ENCODE data around the gene ZNF358.

Gene ZNF358

DNA sequence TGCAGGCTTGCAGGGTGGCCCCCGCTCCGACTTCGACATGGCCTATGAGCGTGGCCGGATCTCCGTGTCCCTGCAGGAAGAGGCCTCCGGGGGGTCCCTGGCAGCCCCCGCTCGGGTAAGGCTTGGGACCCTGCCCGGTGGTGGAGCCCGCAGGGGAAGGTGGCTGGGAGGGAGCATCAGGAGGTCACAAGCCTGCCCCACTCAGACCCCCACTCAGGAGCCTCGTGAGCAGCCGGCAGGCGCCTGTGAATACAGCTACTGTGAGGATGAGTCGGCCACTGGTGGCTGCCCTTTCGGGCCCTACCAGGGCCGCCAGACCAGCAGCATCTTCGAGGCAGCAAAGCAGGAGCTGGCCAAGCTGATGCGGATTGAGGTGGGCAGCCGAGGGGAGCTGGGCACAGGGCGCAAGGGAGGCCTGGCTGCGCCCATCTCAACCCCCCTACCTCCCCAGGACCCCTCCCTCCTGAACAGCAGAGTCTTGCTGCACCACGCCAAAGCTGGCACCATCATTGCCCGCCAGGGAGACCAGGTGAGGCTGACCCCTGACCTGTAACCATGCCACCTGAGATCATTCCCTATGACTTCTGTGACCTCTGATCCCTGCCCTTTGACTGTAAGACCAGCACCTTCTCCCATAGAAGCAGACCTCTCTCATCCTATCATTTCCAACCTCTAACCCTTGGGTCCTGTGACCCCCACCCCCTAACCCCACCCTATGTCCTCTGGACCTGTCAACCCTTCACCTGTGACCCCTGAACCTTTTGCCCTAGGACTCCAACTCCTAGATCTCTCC, 26.8 kb downstream of the ZNF358 start:
- no peak overlapping the region for H3K27ac ChIP-seq

DNA sequence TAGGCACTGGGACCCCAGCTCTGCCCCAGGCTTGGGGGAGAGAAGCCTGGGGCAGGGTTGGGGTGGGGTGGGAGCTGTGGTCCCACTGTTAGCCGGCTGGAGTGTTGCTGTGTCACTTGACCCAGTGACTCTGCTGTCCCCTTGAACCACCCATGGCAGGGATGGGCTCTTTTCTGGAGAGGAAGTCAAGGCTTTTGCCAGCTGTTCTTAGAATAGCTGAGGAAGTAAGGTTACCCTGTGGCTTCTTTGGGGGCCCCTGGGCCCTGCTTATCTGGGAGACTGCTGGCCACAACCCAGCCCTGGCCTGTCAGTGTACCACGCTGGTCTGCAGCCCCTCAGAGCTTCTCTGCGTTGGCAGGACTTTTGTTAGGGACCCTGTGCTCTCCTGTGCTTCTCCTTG, 28.7 kb downstream of the ZNF358 start:
- TF ChIP-seq ZFX (IDR thresholded peaks at IDR 0.05): no peak
- no peak for TF ChIP-seq CTCF (conservative IDR thresholded peaks at IDR 0.05)
- no peak overlapping the region for H3K27ac ChIP-seq

More for the DNA sequence above, 26.8 kb downstream of the ZNF358 start:
- TF ChIP-seq CTCF (conservative IDR thresholded peaks at IDR 0.05) (no peak), ZFX (IDR thresholded peaks at IDR 0.05) (no peak)

DNA sequence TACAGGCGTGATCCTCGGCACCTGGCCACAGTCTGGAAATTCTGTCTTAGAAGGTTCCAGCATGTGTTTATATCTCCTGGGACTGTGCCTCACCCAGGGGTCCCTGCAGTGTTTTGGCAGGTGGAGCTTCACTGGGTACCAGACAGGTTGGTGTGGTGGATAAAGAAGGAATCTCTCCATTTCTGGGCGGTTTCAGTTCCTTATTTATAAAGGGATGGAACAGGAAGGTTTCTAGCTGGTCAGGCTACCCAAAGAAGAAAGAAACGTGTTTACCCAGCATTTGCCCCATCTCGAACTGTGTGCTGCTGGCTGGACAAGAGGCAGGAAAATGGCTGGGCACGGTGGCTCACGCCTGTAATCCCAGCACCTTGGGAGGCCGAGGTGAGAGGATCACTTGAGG, 29.4 kb downstream of the ZNF358 start:
- TF ChIP-seq CTCF (conservative IDR thresholded peaks at IDR 0.05): no peak
- TF ChIP-seq ZFX (IDR thresholded peaks at IDR 0.05): no peak
- H3K27ac ChIP-seq: no peak overlapping the region

- no peak overlapping the region for H3K27ac ChIP-seq
- no peak for TF ChIP-seq ZFX (IDR thresholded peaks at IDR 0.05)
Observed at GRCh38 chr19:7545904-7546303, 30.0 kb downstream of the ZNF358 start.

DNA sequence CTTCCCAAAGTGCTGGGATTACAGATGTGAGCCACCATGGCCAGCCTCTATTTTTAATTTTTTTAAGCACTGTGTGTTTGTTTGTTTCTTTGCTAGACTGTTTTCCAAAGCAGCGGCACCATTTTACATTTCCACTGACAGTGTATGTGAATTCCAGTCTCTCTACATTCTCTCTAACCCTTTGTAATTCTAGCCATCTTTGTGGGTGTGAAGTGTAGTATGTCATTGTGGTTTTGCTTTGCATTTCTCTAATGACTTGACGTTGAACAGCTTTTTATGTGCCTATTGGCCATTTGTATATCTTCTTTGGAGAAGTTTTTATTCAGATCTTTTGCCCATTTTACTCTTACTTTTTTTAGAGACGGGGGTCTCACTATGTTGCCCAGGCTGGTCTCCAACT, 31.3 kb downstream of the ZNF358 start:
- H3K27ac ChIP-seq: no peak overlapping the region
- no peak for TF ChIP-seq ZFX (IDR thresholded peaks at IDR 0.05)
- TF ChIP-seq CTCF (conservative IDR thresholded peaks at IDR 0.05): no peak

DNA sequence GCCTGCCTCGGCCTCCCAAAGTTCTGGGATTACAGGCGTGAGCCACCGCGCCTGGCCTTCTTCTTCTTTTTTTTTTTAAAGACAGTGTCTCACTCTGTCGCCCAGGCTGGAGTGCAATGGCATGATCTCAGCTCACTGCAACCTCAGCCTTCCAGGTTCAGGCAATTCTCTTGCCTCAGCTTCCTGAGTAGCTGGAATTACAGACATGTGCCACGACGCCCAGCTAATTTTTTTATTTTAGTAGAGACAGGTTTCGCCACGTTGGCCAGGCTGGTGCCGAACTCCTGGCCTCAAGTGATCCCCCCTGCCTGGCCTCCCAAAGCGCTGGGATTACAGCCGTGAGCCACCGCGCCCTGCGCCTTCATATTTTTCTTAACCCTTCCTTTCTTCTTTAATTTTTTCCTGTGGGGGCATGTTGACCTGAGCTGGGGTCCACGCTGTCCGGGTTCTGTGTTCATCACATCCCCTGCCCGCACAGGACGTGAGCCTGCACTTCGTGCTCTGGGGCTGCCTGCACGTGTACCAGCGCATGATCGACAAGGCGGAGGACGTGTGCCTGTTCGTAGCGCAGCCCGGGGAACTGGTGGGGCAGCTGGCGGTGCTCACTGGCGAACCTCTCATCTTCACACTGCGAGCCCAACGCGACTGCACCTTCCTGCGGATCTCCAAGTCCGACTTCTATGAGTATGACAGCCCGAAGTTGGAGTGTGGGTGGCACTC, 33.7 kb downstream of the ZNF358 start:
- no peak overlapping the region for H3K27ac ChIP-seq
- TF ChIP-seq ZFX (IDR thresholded peaks at IDR 0.05) (no peak), CTCF (conservative IDR thresholded peaks at IDR 0.05) (no peak)

GRCh38 chr19:7550169-7550770, 34.4 kb downstream of the ZNF358 start:
- no peak overlapping the region for H3K27ac ChIP-seq
- TF ChIP-seq CTCF (conservative IDR thresholded peaks at IDR 0.05) (no peak), ZFX (IDR thresholded peaks at IDR 0.05) (no peak)
